ENCODE results near the gene MUC13. TPM values are rescaled to one million over a fixed set of nuclear protein-coding genes. Genes with fewer than 3 reads are reported as not detected.

The MUC13 gene
- total and polyA plus RNA-seq, 2 of the 4 experiments (the other 2 are of a cell fraction): not detected

DNA sequence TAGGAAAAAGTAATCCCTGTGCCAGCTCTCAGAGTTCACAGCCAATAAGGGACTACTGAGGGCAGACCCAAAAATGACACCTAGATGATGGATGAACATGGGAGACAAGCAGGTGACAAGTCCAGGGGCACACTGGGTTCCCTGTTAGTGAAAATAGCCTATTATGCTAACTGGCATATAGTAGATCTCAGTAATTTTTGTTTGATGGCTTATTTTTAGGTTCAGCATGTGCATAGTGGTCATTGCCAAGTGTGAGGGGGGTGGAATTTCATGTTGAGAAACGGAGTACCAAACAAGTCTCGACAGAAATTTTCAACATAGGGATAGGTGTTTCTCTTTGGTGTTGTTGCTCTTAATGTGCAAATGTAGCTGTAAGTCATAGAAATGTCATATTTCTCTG lies 41.0 kb downstream of the MUC13 start:
- dilution Hi-C loops (cut with HindIII; ENCODE audit: low sequenced_read_pairs, unreplicated experiment): loop anchor here (25.0 kb wide), 1 partner anchor 131 kb away; no protein-coding TSS in a partner anchor
- no peak overlapping the region for H3K27ac ChIP-seq (ENCODE audit: insufficient read depth, low read length)
- H3K9ac ChIP-seq (ENCODE audit: low read depth, low read length): no peak overlapping the region
- no peak overlapping the region for H3K18ac ChIP-seq (ENCODE audit: low read depth, low read length)
- H3K14ac ChIP-seq (replicated peaks; ENCODE audit: low read depth, low read length): no peak overlapping the region
- H2BK5ac ChIP-seq (ENCODE audit: low read depth, low read length, poor library complexity, severe bottlenecking): no peak overlapping the region
- H4K20me1 ChIP-seq (ENCODE audit: insufficient read depth, low read length): no peaks in the 10 kb centered on the region
- H2AFZ ChIP-seq (replicated peaks; ENCODE audit: low read length, poor library complexity): no peak overlapping the region
- H2BK15ac ChIP-seq (ENCODE audit: low read depth, low read length): no peak overlapping the region
- no peak overlapping the region for H2AK9ac ChIP-seq (replicated peaks; ENCODE audit: low read depth, low read length, poor library complexity)
- DNase-seq: no peak
- H3K4ac ChIP-seq (ENCODE audit: low read depth, low read length): no peak overlapping the region
- H4K8ac ChIP-seq (ENCODE audit: low read depth in 2 of 2, low read length in 2 of 2): no peak overlapping the region
- H3K4me2 ChIP-seq (ENCODE audit: low read depth, low read length): no peak overlapping the region
- TF ChIP-seq RCOR1 (IDR thresholded peaks at IDR 0.05; ENCODE audit: insufficient replicate concordance, low read length): no peak
- no peak for TF ChIP-seq RAD21 (IDR thresholded peaks at IDR 0.05; ENCODE audit: low read length)
- TF ChIP-seq RFX5 (IDR thresholded peaks at IDR 0.05; ENCODE audit: low read depth, low read length): no peak
- TF ChIP-seq, protein P1, sequence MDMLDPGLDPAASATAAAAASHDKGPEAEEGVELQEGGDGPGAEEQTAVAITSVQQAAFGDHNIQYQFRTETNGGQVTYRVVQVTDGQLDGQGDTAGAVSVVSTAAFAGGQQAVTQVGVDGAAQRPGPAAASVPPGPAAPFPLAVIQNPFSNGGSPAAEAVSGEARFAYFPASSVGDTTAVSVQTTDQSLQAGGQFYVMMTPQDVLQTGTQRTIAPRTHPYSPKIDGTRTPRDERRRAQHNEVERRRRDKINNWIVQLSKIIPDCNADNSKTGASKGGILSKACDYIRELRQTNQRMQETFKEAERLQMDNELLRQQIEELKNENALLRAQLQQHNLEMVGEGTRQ (IDR thresholded peaks at IDR 0.05; ENCODE audit: low read depth, low read length): no peak
- no peak for TF ChIP-seq POLR2A (IDR thresholded peaks at IDR 0.05; ENCODE audit: low read depth, low read length)
- no peak for TF ChIP-seq MXI1 (IDR thresholded peaks at IDR 0.05; ENCODE audit: borderline replicate concordance, low read depth, low read length)
- no TSS peak for BruUV-seq (replicated peaks)
- no peak overlapping the region for H4K5ac ChIP-seq (ENCODE audit: low read depth, low read length)
- H4K91ac ChIP-seq (ENCODE audit: insufficient read depth, low read depth, low read length): no peak overlapping the region
- 0 out of 2 replicates have a peak, but pooled peaks cover under 1% of the 10 kb centered on the region for H3K9me1 ChIP-seq (ENCODE audit: insufficient read depth, low read length)
- no peak overlapping the region for H3K56ac ChIP-seq (ENCODE audit: extremely low read depth, insufficient read depth, low read length)
- no peak for ATAC-seq (ENCODE audit: low read depth)
- no peaks in the 10 kb centered on the region for H3K4me1 ChIP-seq (ENCODE audit: control insufficient read depth, insufficient read depth, low read length)
- in situ Hi-C loops (cut with MboI; ENCODE audit: low sequenced_read_pairs): no loop called here
- no peak overlapping the region for H3K23ac ChIP-seq (ENCODE audit: low read depth, low read length)
- WGBS, 2 experiments (ENCODE audit: extremely low coverage in 2 of 2, insufficient read length in 1 of 2): no CpG with 5 or more reads among the region's 2 CpGs
- H2BK120ac ChIP-seq (ENCODE audit: low read depth, low read length): no peak overlapping the region
- no peak overlapping the region; the same call in 1 of the 2 replicates for H2BK20ac ChIP-seq (ENCODE audit: low read depth, low read length)
- no peaks in the 10 kb centered on the region for H3K79me1 ChIP-seq (ENCODE audit: low read depth in 1 of 2, low read length in 2 of 2)
- no peaks in the 10 kb centered on the region for H3K36me3 ChIP-seq (ENCODE audit: control insufficient read depth, insufficient read depth, low read length)
- no peak overlapping the region for H2AK5ac ChIP-seq (ENCODE audit: low read depth, low read length)
- POLR2A ChIA-PET (ENCODE audit: unreplicated experiment): no interaction called here
- no peak overlapping the region for H3K4me3 ChIP-seq (ENCODE audit: insufficient read depth, low read depth, low read length)
- CTCF ChIA-PET: interaction anchor here (0.6 kb wide), 1 partner anchor 130 kb away, joined by 3 read pairs; no protein-coding TSS in a partner anchor
- no peaks in the 10 kb centered on the region for H3K9me3 ChIP-seq (ENCODE audit: control insufficient read depth, insufficient read depth, low read length)
- no peaks in the 10 kb centered on the region for H3K27me3 ChIP-seq (ENCODE audit: control insufficient read depth, insufficient read depth, low read length)
- intact Hi-C loops (cut with micrococcal nuclease): no loop called here
